ENCODE data around the gene ATXN7L1. TPM values are rescaled to one million over a fixed set of nuclear protein-coding genes. Genes with fewer than 3 reads are reported as not detected.

Gene ATXN7L1
- polyA plus RNA-seq, 1 of the 3 experiments (the other 2 are of a cell fraction), result 6.0 TPM

DNA sequence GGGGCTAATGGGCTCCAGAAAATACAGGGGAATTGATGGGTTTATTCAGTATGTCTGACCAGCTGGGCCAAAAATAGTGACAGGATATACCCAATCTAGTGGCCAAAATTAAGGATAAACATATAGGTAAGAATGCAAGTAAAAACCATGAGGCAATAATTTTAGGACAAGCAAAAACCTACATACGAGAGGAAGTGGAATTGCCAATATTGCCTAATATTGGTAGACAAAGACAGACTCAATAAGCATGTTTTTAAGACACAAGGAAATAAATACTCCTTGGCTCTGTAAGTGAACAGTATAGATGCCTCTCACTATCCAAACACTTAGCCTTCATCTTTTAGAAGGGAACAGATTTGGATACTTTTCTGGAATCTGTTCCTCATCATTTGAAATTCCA is 51.0 kb downstream of the ATXN7L1 start:
- H3K4me3 ChIP-seq (ENCODE audit: low read depth in 2 of 2, low read length in 1 of 2), result no peak overlapping the region
- H3K27me3 ChIP-seq (ENCODE audit: insufficient read depth), result no peaks in the 10 kb centered on the region
- H3K9me2 ChIP-seq, result no peaks in the 10 kb centered on the region
- 100% methylated on average over 1 of the region's 1 CpG for WGBS (ENCODE audit: low lambda C conversion rate)
- H4K20me1 ChIP-seq (ENCODE audit: insufficient read depth), result no peaks in the 10 kb centered on the region
- H3K9me3 ChIP-seq, result no peaks in the 10 kb centered on the region
- no peaks in the 10 kb centered on the region for H3K79me2 ChIP-seq (ENCODE audit: insufficient read depth)
- no peak overlapping the region for H3K4me2 ChIP-seq
- ChIA-PET CTCF (interaction anchor here (0.9 kb wide), 1 partner anchor 10 kb away, joined by 4 read pairs; no protein-coding TSS in a partner anchor), POLR2A (no interaction called here)
- TF ChIP-seq FOXJ3 (CRISPR knock-in tag; IDR thresholded peaks at IDR 0.05) (no peak), RFX5 (IDR thresholded peaks at IDR 0.05; ENCODE audit: low read length) (no peak), MEF2A (IDR thresholded peaks at IDR 0.05; ENCODE audit: borderline replicate concordance, low read depth) (no peak), CHD2 (IDR thresholded peaks at IDR 0.05; ENCODE audit: low read length, partially characterized antibody) (no peak), TEAD4 (IDR thresholded peaks at IDR 0.05; ENCODE audit: borderline replicate concordance, insufficient read depth) (no peak), NRF1 (IDR thresholded peaks at IDR 0.05; ENCODE audit: low read depth, low read length) (no peak), SIN3A (IDR thresholded peaks at IDR 0.05; ENCODE audit: borderline replicate concordance, low read depth, low read length) (no peak), RCOR1 (IDR thresholded peaks at IDR 0.05; ENCODE audit: low read length) (no peak), TCF12 (IDR thresholded peaks at IDR 0.05) (no peak), GATA2 (CRISPR knock-in tag; IDR thresholded peaks at IDR 0.05) (no peak), EZH2phosphoT487 (IDR thresholded peaks at IDR 0.05; ENCODE audit: borderline replicate concordance, low read depth) (no peak), YY1 (IDR thresholded peaks at IDR 0.05; ENCODE audit: low read depth) (no peak), ELF1 (IDR thresholded peaks at IDR 0.05) (no peak), RXRA (IDR thresholded peaks at IDR 0.05; ENCODE audit: borderline replicate concordance, low read depth) (no peak), NFIC (IDR thresholded peaks at IDR 0.05; ENCODE audit: borderline replicate concordance) (no peak), FOXM1 (IDR thresholded peaks at IDR 0.05; ENCODE audit: low read depth) (no peak)
- TF ChIP-seq, protein P1, sequence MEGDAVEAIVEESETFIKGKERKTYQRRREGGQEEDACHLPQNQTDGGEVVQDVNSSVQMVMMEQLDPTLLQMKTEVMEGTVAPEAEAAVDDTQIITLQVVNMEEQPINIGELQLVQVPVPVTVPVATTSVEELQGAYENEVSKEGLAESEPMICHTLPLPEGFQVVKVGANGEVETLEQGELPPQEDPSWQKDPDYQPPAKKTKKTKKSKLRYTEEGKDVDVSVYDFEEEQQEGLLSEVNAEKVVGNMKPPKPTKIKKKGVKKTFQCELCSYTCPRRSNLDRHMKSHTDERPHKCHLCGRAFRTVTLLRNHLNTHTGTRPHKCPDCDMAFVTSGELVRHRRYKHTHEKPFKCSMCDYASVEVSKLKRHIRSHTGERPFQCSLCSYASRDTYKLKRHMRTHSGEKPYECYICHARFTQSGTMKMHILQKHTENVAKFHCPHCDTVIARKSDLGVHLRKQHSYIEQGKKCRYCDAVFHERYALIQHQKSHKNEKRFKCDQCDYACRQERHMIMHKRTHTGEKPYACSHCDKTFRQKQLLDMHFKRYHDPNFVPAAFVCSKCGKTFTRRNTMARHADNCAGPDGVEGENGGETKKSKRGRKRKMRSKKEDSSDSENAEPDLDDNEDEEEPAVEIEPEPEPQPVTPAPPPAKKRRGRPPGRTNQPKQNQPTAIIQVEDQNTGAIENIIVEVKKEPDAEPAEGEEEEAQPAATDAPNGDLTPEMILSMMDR (IDR thresholded peaks at IDR 0.05), result no peak
- TF ChIP-seq, protein P2, sequence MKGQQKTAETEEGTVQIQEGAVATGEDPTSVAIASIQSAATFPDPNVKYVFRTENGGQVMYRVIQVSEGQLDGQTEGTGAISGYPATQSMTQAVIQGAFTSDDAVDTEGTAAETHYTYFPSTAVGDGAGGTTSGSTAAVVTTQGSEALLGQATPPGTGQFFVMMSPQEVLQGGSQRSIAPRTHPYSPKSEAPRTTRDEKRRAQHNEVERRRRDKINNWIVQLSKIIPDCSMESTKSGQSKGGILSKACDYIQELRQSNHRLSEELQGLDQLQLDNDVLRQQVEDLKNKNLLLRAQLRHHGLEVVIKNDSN (IDR thresholded peaks at IDR 0.05; ENCODE audit: borderline replicate concordance, low read depth), result no peak
- TF ChIP-seq, protein P3, sequence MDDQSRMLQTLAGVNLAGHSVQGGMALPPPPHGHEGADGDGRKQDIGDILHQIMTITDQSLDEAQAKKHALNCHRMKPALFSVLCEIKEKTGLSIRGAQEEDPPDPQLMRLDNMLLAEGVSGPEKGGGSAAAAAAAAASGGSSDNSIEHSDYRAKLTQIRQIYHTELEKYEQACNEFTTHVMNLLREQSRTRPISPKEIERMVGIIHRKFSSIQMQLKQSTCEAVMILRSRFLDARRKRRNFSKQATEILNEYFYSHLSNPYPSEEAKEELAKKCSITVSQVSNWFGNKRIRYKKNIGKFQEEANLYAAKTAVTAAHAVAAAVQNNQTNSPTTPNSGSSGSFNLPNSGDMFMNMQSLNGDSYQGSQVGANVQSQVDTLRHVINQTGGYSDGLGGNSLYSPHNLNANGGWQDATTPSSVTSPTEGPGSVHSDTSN (IDR thresholded peaks at IDR 0.05), result no peak
- H3K27ac ChIP-seq (ENCODE audit: low read depth in 2 of 2, low read length in 1 of 2), result no peak overlapping the region; a peak in 1 of 4 replicates
- no peak for DNase-seq
- H3K36me3 ChIP-seq (replicated peaks in 1 of 2; ENCODE audit: control insufficient read depth in 1 of 2, insufficient read depth in 2 of 2, low read length in 1 of 2), result no peaks in the 10 kb centered on the region
- H2AFZ ChIP-seq (ENCODE audit: low read depth), result no peak overlapping the region
- H3K9ac ChIP-seq, result no peak overlapping the region
- peaks cover 4 to 40% of the 10 kb centered on the region in 2 experiments for H3K4me1 ChIP-seq (ENCODE audit: control insufficient read depth in 1 of 2, insufficient read depth in 2 of 2, low read depth in 1 of 2, low read length in 1 of 2)
- no peaks in the 10 kb centered on the region for H3F3A ChIP-seq (replicated peaks; ENCODE audit: insufficient read depth)

Data from SK-N-SH (cell line).